ENCODE data around the gene AKR1C4.

DNA sequence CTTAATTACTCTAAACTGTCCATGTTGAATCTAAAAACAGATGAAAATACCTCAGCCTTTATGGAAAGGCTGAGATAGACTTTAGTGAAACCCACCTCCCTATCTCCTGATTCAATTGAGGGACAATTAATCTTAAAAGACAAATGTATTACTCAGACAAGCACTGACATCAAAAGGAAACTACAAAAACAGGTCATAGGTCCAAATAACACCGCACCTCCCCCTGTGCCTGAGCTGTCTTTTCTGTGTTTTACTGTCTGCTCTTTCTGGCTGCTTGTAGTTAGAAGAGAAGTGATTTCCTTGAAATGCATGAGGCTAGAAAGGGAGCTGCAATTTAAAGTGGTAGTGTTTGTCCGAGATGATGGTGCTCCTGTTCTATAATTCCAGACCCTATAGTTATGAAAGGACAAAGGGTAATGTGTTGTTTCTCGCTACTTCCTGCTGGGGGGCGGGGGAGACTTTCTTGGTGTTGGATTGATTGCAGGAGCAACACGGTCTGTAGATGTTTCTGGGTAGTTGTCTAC lies 27.7 kb upstream of the AKR1C4 start:
- TF ChIP-seq, protein P1, sequence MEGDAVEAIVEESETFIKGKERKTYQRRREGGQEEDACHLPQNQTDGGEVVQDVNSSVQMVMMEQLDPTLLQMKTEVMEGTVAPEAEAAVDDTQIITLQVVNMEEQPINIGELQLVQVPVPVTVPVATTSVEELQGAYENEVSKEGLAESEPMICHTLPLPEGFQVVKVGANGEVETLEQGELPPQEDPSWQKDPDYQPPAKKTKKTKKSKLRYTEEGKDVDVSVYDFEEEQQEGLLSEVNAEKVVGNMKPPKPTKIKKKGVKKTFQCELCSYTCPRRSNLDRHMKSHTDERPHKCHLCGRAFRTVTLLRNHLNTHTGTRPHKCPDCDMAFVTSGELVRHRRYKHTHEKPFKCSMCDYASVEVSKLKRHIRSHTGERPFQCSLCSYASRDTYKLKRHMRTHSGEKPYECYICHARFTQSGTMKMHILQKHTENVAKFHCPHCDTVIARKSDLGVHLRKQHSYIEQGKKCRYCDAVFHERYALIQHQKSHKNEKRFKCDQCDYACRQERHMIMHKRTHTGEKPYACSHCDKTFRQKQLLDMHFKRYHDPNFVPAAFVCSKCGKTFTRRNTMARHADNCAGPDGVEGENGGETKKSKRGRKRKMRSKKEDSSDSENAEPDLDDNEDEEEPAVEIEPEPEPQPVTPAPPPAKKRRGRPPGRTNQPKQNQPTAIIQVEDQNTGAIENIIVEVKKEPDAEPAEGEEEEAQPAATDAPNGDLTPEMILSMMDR (IDR thresholded peaks at IDR 0.05; ENCODE audit: low read depth, low read length): no peak
- no peak for TF ChIP-seq POLR2A (IDR thresholded peaks at IDR 0.05; ENCODE audit: extremely low read depth, insufficient read length)
- TF ChIP-seq, protein P2, sequence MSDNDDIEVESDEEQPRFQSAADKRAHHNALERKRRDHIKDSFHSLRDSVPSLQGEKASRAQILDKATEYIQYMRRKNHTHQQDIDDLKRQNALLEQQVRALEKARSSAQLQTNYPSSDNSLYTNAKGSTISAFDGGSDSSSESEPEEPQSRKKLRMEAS (IDR thresholded peaks at IDR 0.05; ENCODE audit: low read depth, low read length): no peak

Measured in NB4 (cell line).